ENCODE results near the gene PSTPIP2.

Gene PSTPIP2

GRCh38 chr18:46040033-46040746 lies 31.9 kb downstream of the PSTPIP2 start:
- Histone ChIP-seq H3K4me2 (ENCODE audit: low read depth, low read length, poor library complexity, severe bottlenecking) (no peak overlapping the region), H3K36me3 (ENCODE audit: insufficient read depth, low read length) (no peaks in the 10 kb centered on the region), H3K9me2 (replicated peaks; ENCODE audit: low read depth, low read length) (no peaks in the 10 kb centered on the region), H4K20me1 (ENCODE audit: insufficient read depth, low read length, poor library complexity, severe bottlenecking) (no peaks in the 10 kb centered on the region), H3F3A (ENCODE audit: low read depth) (peaks cover 11% of the 10 kb centered on the region), H3K4me3 (ENCODE audit: low read length, poor library complexity, severe bottlenecking) (no peak overlapping the region), H3K4me1 (ENCODE audit: insufficient read depth, low read length, poor library complexity, severe bottlenecking) (peaks cover 24% of the 10 kb centered on the region), H3K79me2 (ENCODE audit: insufficient read depth, low read length) (no peaks in the 10 kb centered on the region), H3K9me3 (ENCODE audit: insufficient read depth, low read depth, low read length) (no peaks in the 10 kb centered on the region), H3K27me3 (ENCODE audit: insufficient read depth, low read length, poor library complexity, severe bottlenecking) (no peaks in the 10 kb centered on the region), H3K9ac (ENCODE audit: low read depth, low read length, poor library complexity, severe bottlenecking) (no peak overlapping the region), H2AFZ (ENCODE audit: low read length) (no peak overlapping the region)
- TF ChIP-seq, protein P1, sequence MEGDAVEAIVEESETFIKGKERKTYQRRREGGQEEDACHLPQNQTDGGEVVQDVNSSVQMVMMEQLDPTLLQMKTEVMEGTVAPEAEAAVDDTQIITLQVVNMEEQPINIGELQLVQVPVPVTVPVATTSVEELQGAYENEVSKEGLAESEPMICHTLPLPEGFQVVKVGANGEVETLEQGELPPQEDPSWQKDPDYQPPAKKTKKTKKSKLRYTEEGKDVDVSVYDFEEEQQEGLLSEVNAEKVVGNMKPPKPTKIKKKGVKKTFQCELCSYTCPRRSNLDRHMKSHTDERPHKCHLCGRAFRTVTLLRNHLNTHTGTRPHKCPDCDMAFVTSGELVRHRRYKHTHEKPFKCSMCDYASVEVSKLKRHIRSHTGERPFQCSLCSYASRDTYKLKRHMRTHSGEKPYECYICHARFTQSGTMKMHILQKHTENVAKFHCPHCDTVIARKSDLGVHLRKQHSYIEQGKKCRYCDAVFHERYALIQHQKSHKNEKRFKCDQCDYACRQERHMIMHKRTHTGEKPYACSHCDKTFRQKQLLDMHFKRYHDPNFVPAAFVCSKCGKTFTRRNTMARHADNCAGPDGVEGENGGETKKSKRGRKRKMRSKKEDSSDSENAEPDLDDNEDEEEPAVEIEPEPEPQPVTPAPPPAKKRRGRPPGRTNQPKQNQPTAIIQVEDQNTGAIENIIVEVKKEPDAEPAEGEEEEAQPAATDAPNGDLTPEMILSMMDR (conservative IDR thresholded peaks at IDR 0.05; ENCODE audit: low read length): no peak
- TF ChIP-seq EZH2phosphoT487 (IDR thresholded peaks at IDR 0.05; ENCODE audit: borderline replicate concordance): no peak

DNA sequence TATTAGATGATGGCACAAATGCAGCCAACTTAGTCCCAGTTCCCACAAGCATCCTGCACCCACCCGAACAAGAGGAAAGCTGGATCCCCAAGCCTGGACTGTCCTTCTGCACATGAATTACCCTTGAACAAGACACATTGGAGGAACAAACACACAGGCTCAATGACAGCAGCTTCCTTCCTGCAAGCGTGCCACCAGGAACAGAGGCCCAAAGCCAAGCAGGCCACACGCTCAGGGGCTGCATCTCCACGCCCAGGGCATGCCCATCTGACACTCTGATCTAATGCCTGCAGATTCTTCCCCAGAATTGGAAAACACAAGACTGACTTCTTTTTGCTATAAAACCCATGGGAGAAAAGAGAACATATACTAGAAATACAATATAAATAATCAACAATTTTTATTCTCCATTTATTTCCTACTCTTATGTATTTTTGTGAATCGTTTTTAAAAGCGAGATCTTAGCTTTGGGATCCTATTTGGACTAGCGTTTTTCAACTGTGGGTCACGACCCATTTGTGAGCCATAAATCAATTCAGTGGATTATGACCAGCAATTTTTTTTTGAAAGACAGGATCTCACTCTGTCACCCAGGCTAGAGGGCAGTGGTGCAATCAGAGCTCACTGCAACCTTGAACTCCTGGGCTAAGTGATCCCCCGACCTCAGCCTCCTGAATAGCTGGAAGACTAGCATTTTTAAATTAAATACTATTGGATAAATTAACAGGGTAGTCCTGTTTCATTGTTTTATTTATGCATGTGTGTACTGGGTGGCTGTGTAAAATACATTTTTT lies 34.4 kb downstream of the PSTPIP2 start:
- H4K20me1 ChIP-seq (ENCODE audit: insufficient read depth, low read length, poor library complexity, severe bottlenecking): no peaks in the 10 kb centered on the region
- H3K4me2 ChIP-seq (ENCODE audit: low read depth, low read length, poor library complexity, severe bottlenecking): no peak overlapping the region
- no peaks in the 10 kb centered on the region for H3K36me3 ChIP-seq (ENCODE audit: insufficient read depth, low read length)
- H3K4me1 ChIP-seq (ENCODE audit: insufficient read depth, low read length, poor library complexity, severe bottlenecking): peaks cover 18% of the 10 kb centered on the region
- no peaks in the 10 kb centered on the region for H3K9me3 ChIP-seq (ENCODE audit: insufficient read depth, low read depth, low read length)
- peaks cover 4% of the 10 kb centered on the region; the same call in 1 of the 2 replicates for H3F3A ChIP-seq (ENCODE audit: low read depth)
- no peak overlapping the region for H3K4me3 ChIP-seq (ENCODE audit: low read length, poor library complexity, severe bottlenecking)
- H3K9me2 ChIP-seq (replicated peaks; ENCODE audit: low read depth, low read length): no peaks in the 10 kb centered on the region
- no peak overlapping the region for H3K9ac ChIP-seq (ENCODE audit: low read depth, low read length, poor library complexity, severe bottlenecking)
- no peak for TF ChIP-seq EZH2phosphoT487 (IDR thresholded peaks at IDR 0.05; ENCODE audit: borderline replicate concordance)
- TF ChIP-seq, protein P1 (conservative IDR thresholded peaks at IDR 0.05; ENCODE audit: low read length): no peak
- H3K27me3 ChIP-seq (ENCODE audit: insufficient read depth, low read length, poor library complexity, severe bottlenecking): no peaks in the 10 kb centered on the region
- H2AFZ ChIP-seq (ENCODE audit: low read length): no peak overlapping the region
- H3K79me2 ChIP-seq (ENCODE audit: insufficient read depth, low read length): no peaks in the 10 kb centered on the region

DNA sequence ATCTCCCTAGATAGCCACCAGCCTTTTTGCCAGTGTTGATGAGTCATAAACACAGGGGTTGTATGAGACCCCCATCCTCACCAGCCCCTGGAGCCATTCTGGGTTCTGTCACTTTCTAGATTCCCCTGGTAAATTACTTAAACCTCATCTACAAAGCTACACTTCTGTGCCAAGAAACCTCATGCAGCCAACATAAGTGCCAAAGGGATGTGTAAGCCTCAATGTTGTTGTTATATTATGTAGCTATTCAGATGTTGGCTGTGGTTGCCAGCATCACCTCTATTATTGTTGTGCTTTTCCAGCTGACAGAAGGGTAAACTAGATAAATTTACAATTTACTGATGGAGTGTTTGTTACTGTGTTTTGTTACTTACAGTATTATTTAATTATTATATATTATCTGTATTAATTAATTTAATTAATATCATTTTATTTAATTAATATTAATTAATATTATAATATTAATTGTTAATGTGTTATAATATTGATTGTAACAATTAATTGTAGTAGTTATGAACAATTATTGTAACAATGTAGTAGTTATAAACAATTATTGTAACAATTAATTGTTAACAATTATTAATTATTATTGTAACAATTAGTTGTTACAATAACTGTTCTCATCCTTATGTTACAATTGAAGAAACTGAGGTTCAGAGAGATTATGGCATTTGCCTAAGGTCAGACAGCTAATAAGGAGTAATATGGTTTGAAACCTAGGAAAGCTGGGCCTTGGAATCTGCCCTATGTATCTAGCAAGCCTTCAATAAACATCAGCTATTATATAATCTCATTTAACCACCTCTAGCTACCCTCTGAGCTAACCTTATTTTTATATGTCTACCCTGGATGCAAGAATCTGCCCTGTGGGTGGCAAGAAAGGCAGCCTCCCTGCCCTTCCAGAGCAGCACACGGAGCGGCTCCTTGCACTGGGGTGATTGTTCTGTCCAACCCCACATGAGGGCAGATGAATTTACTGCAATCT lies 36.1 kb downstream of the PSTPIP2 start:
- H3K4me2 ChIP-seq (ENCODE audit: low read depth, low read length, poor library complexity, severe bottlenecking): no peak overlapping the region
- no peaks in the 10 kb centered on the region for H3K79me2 ChIP-seq (ENCODE audit: insufficient read depth, low read length)
- H3K36me3 ChIP-seq (ENCODE audit: insufficient read depth, low read length): no peaks in the 10 kb centered on the region
- no peak overlapping the region for H2AFZ ChIP-seq (ENCODE audit: low read length)
- H3K4me1 ChIP-seq (ENCODE audit: insufficient read depth, low read length, poor library complexity, severe bottlenecking): peaks cover 9% of the 10 kb centered on the region
- no peak overlapping the region for H3K4me3 ChIP-seq (ENCODE audit: low read length, poor library complexity, severe bottlenecking)
- no peaks in the 10 kb centered on the region for H3K9me2 ChIP-seq (replicated peaks; ENCODE audit: low read depth, low read length)
- H3K9me3 ChIP-seq (ENCODE audit: insufficient read depth, low read depth, low read length): no peaks in the 10 kb centered on the region
- no peak overlapping the region for H3K9ac ChIP-seq (ENCODE audit: low read depth, low read length, poor library complexity, severe bottlenecking)
- no peaks in the 10 kb centered on the region for H3F3A ChIP-seq (ENCODE audit: low read depth)
- H4K20me1 ChIP-seq (ENCODE audit: insufficient read depth, low read length, poor library complexity, severe bottlenecking): no peaks in the 10 kb centered on the region
- no peaks in the 10 kb centered on the region for H3K27me3 ChIP-seq (ENCODE audit: insufficient read depth, low read length, poor library complexity, severe bottlenecking)
- no peak for TF ChIP-seq EZH2phosphoT487 (IDR thresholded peaks at IDR 0.05; ENCODE audit: borderline replicate concordance)
- TF ChIP-seq, protein P1 (conservative IDR thresholded peaks at IDR 0.05; ENCODE audit: low read length): no peak
